Natural killer cell treated with Interleukin-12 subunit alpha and Interleukin-12 subunit beta and Interleukin-15 and Interleukin-18, amount 100 ng/mL, for 72 hours (primary cell): ENCODE results near the gene CAPRIN2. TPM values are rescaled to one million over a fixed set of nuclear protein-coding genes. Genes with fewer than 3 reads are reported as not detected.
A peak's percentile ranks its signal among the peaks of the same experiment; 100 is the strongest.

ENCODE experiments used
- ATAC-seq, 2 donors: fragments of 150-1000 bp; cut with Tn5 transposase in 1 of 2; sonication (Bioruptor Pico), chemical (Tn5 transposase) in 1 of 2; 2 replicates each; pipeline ENCODE4 v1.10.0; 2021
- DNase-seq: peaks from one replicate; pipeline ENCODE4 v3.0.0; 2022; ENCODE audit warnings: low spot score
- H3K27ac Mint-ChIP-seq, 2 donors: 1 replicate in 1 of 2; 2 replicates in 1 of 2; pipeline ENCODE4 v1.8.0; 2022; ENCODE audit warnings: mixed read lengths in 2 of 2, mild to moderate bottlenecking in 1 of 2, moderate library complexity in 1 of 2
- H3K27me3 Mint-ChIP-seq, 2 donors: 1 replicate in 1 of 2; 2 replicates in 1 of 2; pipeline ENCODE4 v1.8.0; 2022; ENCODE audit warnings: mixed read lengths in 2 of 2
- H3K36me3 Mint-ChIP-seq: one replicate; pipeline ENCODE4 v1.8.0; 2022; ENCODE audit warnings: mixed read lengths
- H3K4me1 Mint-ChIP-seq, 2 donors: 1 replicate in 1 of 2; 2 replicates in 1 of 2; pipeline ENCODE4 v1.8.0; 2022; ENCODE audit warnings: low read depth in 2 of 2, mixed read lengths in 2 of 2, mild to moderate bottlenecking in 1 of 2
- H3K4me3 Mint-ChIP-seq: one replicate; pipeline ENCODE4 v1.8.0; 2022; ENCODE audit warnings: mixed read lengths
- H3K9me3 Mint-ChIP-seq: 2 replicates; pipeline ENCODE4 v1.8.0; 2022; ENCODE audit warnings: mixed read lengths
- total RNA-seq, 2 donors: library from RNA; stranded (reverse); gene quantifications; one replicate each; pipeline ENCODE4 v1.2.3, GENCODE V29; 2022

The CAPRIN2 gene
- total RNA-seq, 2 donors from 2014 or later, result 12.9 to 16.2 TPM

DNA sequence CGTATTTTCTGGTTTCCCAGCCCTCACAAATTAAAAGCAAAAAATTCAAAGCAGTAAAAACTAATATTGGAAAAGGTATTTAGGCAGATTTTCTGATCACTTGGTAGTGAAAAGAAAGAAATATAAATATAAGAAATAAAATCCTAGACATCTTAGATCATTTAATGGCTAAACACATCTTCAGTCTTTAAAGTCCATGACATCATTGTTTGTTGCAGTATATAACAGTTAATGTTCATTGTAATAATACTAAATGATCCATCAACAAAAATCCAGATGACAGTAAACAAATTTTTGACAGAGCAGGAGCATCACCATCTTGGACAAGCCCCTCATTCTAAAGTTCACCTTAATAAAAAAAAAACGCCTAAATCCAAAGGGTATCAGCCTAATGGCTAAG, 29.2 kb upstream of the CAPRIN2 start:
- ATAC-seq, result no peak
- Mint-ChIP-seq H3K27me3 (peaks cover 25 to 28% of the 10 kb centered on the region in 2 donors), H3K36me3 (no peaks in the 10 kb centered on the region), H3K4me1 (no peaks in the 10 kb centered on the region), H3K9me3 (no peaks in the 10 kb centered on the region), H3K4me3 (no peak overlapping the region), H3K27ac (no peak overlapping the region)
- no peak for DNase-seq

GRCh38 chr12:30782316-30783173, 27.8 kb upstream of the CAPRIN2 start:
- Mint-ChIP-seq H3K9me3 (no peaks in the 10 kb centered on the region), H3K4me3 (no peak overlapping the region), H3K27me3 (peaks cover 33 to 35% of the 10 kb centered on the region in 2 donors), H3K4me1 (no peaks in the 10 kb centered on the region), H3K27ac (no peak overlapping the region), H3K36me3 (no peaks in the 10 kb centered on the region)
- ATAC-seq (no peak), DNase-seq (no peak)

DNA sequence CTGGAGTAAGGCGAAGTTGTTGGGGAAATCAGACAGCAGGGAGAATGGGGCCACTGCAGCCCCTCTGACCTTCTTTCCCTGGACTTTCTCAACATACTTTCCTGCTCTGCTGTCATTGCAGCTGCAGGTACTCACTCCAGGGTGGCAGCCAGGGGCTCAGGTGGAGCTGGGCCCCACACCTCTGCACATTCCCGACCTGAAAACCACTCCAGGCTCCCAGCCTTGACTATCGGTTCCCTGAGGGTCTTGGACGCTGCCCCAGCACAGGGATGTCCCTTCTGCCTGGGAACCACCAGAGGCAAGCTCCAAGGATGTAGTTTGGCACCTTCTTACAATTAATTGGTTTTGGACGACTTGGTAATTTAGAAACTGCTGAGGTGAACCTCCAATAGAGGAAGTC, 24.8 kb upstream of the CAPRIN2 start:
- Mint-ChIP-seq H3K4me3 (no peak overlapping the region), H3K27ac (no peak overlapping the region), H3K27me3 (peaks cover 20 to 26% of the 10 kb centered on the region in 2 donors), H3K36me3 (no peaks in the 10 kb centered on the region), H3K9me3 (no peaks in the 10 kb centered on the region), H3K4me1 (no peaks in the 10 kb centered on the region)
- ATAC-seq (no peak), DNase-seq (no peak)

DNA sequence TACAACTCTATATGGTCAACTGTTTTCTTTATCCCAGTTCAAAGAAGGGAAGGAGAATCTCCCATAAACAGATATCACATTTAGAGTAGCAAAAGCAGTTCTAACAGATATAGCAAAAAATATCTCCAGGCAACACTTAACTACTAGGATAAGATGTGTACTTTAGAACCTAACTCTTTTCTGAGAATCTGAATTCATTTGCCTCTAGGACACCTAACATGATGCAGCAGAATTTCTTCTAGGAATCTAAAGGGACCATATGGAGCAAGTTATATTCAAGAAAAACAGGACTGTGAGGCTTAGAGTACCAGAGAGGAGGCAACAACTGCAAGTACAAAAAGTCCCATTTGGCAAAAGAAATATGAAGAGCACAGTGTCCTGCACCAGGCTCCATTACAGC, 24.4 kb upstream of the CAPRIN2 start:
- no peak overlapping the region for H3K4me3 Mint-ChIP-seq
- no peaks in the 10 kb centered on the region for H3K36me3 Mint-ChIP-seq
- ATAC-seq (no peak), DNase-seq (no peak)
- H3K27me3 Mint-ChIP-seq, result peaks cover 16 to 22% of the 10 kb centered on the region in 2 donors
- no peak overlapping the region for H3K27ac Mint-ChIP-seq
- H3K4me1 Mint-ChIP-seq, result no peaks in the 10 kb centered on the region
- H3K9me3 Mint-ChIP-seq, result no peaks in the 10 kb centered on the region

GRCh38 chr12:30774599-30774998, 19.8 kb upstream of the CAPRIN2 start:
- Mint-ChIP-seq H3K9me3 (no peaks in the 10 kb centered on the region), H3K27ac (no peak overlapping the region), H3K4me1 (no peaks in the 10 kb centered on the region), H3K27me3 (peaks cover 19 to 32% of the 10 kb centered on the region in 2 donors), H3K36me3 (no peaks in the 10 kb centered on the region), H3K4me3 (no peak overlapping the region)
- no peak for DNase-seq
- ATAC-seq, result no peak

GRCh38 chr12:30769802-30770201, 15.1 kb upstream of the CAPRIN2 start:
- Mint-ChIP-seq H3K27ac (no peak overlapping the region), H3K27me3 (peaks cover 15 to 43% of the 10 kb centered on the region in 2 donors), H3K4me3 (no peak overlapping the region), H3K9me3 (no peaks in the 10 kb centered on the region), H3K36me3 (no peaks in the 10 kb centered on the region), H3K4me1 (no peaks in the 10 kb centered on the region)
- DNase-seq (no peak), ATAC-seq (no peak)

- no peaks in the 10 kb centered on the region for H3K4me1 Mint-ChIP-seq
- no peak for ATAC-seq
- DNase-seq, result no peak
- no peaks in the 10 kb centered on the region for H3K9me3 Mint-ChIP-seq
- H3K27ac Mint-ChIP-seq, result no peak overlapping the region
- H3K4me3 Mint-ChIP-seq, result no peak overlapping the region
- H3K27me3 Mint-ChIP-seq, result peaks cover 11 to 30% of the 10 kb centered on the region in 2 donors
- H3K36me3 Mint-ChIP-seq, result no peaks in the 10 kb centered on the region
These were observed 9.5 kb upstream of the CAPRIN2 start for GRCh38 chr12:30764251-30764650.

GRCh38 chr12:30763053-30763452, 8.3 kb upstream of the CAPRIN2 start:
- DNase-seq (no peak), ATAC-seq (peak in 1 of 2 donors; percentile 32)
- Mint-ChIP-seq H3K36me3 (no peaks in the 10 kb centered on the region), H3K27me3 (peaks cover 9 to 21% of the 10 kb centered on the region in 2 donors), H3K4me3 (no peak overlapping the region), H3K9me3 (no peaks in the 10 kb centered on the region), H3K4me1 (no peaks in the 10 kb centered on the region), H3K27ac (no peak overlapping the region)

DNA sequence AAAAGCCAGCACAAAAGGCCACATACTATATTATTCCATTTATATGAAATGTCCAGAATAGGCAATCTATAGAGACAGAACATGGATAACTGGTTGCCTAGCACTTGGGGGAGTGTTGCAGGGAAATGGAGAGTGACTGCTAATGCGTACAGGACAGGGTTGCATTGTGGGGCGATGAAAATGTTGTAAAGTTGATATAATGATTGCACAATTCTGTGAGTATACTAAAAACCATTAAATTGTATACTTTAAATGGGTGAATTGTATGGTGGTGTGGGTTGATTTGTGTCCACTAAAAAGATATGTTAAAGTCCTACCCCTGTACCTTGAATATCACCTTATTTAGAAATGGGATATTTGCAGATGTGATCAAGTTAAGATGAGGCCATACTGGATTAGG, 7.0 kb upstream of the CAPRIN2 start:
- DNase-seq (no peak), ATAC-seq (no peak)
- Mint-ChIP-seq H3K4me3 (no peak overlapping the region), H3K36me3 (no peaks in the 10 kb centered on the region), H3K4me1 (peaks cover 3 to 8% of the 10 kb centered on the region in 2 donors), H3K9me3 (no peaks in the 10 kb centered on the region), H3K27me3 (peaks cover 6 to 13% of the 10 kb centered on the region in 2 donors), H3K27ac (no peak overlapping the region)

GRCh38 chr12:30757316-30757715, 2.6 kb upstream of the CAPRIN2 start:
- H3K9me3 Mint-ChIP-seq, result no peaks in the 10 kb centered on the region

DNA sequence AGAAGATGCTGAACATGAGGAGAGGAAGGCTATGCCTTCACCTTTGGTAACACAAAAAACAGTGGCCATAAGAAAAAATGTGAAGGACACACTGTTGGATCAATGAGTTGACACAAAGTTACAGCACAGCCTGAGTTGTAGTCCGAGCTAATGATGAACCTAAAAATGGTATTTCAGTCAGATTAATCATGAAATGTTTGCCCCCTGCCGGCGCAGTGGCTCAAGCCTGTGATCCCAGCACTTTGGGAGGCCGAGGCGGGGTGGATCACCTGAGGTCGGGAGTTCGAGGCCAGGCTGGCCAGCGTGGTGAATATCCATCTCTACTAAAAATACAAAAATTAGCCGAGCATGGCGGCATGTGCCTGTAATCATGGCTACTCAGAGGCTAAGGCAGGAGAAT, 1.3 kb upstream of the CAPRIN2 start:
- DNase-seq, result no peak
- Mint-ChIP-seq H3K27ac (peak overlapping the region; percentile 70 to 78), H3K4me3 (peak overlapping the region; percentile 93), H3K4me1 (peaks cover 24 to 41% of the 10 kb centered on the region in 2 donors), H3K27me3 (no peaks in the 10 kb centered on the region), H3K9me3 (no peaks in the 10 kb centered on the region), H3K36me3 (no peaks in the 10 kb centered on the region)
- no peak for ATAC-seq

More at GRCh38 chr12:30757316-30757715, 2.6 kb upstream of the CAPRIN2 start:
- DNase-seq (no peak), ATAC-seq (no peak)
- H3K27me3 Mint-ChIP-seq, result no peaks in the 10 kb centered on the region
- peak overlapping the region; percentile 41 for H3K4me3 Mint-ChIP-seq
- H3K4me1 Mint-ChIP-seq, result peaks cover 23 to 40% of the 10 kb centered on the region in 2 donors
- H3K36me3 Mint-ChIP-seq, result no peaks in the 10 kb centered on the region
- no peak overlapping the region for H3K27ac Mint-ChIP-seq

- Mint-ChIP-seq H3K36me3 (no peaks in the 10 kb centered on the region), H3K27ac (peak overlapping the region; percentile 70 to 78), H3K27me3 (no peaks in the 10 kb centered on the region), H3K4me3 (peak overlapping the region; percentile 93), H3K9me3 (no peaks in the 10 kb centered on the region), H3K4me1 (peaks cover 31 to 41% of the 10 kb centered on the region in 2 donors)
- DNase-seq (no peak), ATAC-seq (no peak)
These were observed 628 bp upstream of the CAPRIN2 start for GRCh38 chr12:30755395-30755762.

- no peak for DNase-seq
- H3K4me1 Mint-ChIP-seq, result peaks cover 36 to 43% of the 10 kb centered on the region in 2 donors
- no peaks in the 10 kb centered on the region for H3K36me3 Mint-ChIP-seq
- no peaks in the 10 kb centered on the region for H3K27me3 Mint-ChIP-seq
- no peaks in the 10 kb centered on the region for H3K9me3 Mint-ChIP-seq
- peak overlapping the region; percentile 63 to 79 for H3K27ac Mint-ChIP-seq
- H3K4me3 Mint-ChIP-seq, result peak overlapping the region; percentile 93
- ATAC-seq, result no peak
These were observed 385 bp downstream of the CAPRIN2 start for GRCh38 chr12:30754383-30754749.

DNA sequence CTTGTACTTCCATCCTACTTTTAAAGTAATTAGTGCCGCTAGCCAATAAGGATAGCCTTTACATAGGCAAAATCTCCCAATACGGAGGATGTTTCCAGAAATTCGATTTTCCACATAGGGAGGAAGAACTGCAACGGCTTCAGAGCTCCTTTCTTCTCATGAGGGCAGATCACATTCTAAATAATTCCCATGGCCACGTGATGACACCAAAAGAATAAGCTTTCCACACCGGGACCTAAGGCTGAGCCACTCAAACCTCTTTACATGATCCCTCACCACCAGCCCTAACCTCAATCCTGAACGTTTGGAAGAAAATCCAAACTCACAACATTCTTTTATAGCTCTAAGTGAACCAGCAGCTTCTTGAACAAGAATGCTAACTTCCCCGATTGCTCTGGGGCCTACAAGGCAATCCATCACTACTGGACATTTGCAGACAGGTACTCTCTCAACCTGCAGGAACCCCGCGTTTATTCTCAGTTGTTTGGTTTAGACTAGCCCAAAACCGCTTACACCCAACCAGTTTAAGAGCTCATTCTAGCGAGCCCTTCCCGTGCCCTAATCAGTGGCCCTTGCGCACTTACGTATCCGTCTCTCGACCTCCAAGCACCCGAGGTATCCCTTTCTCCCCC, 884 bp downstream of the CAPRIN2 start:
- H3K9me3 Mint-ChIP-seq, result no peaks in the 10 kb centered on the region
- H3K27me3 Mint-ChIP-seq, result no peaks in the 10 kb centered on the region
- no peaks in the 10 kb centered on the region for H3K36me3 Mint-ChIP-seq
- H3K4me1 Mint-ChIP-seq, result peaks cover 41 to 48% of the 10 kb centered on the region in 2 donors
- ATAC-seq (no peak), DNase-seq (peak; percentile 60)
- peak overlapping the region; percentile 63 to 79 for H3K27ac Mint-ChIP-seq
- H3K4me3 Mint-ChIP-seq, result peak overlapping the region; percentile 93
